Measurements from ENCODE around the gene ZDHHC14. TPM values are rescaled to one million over a fixed set of nuclear protein-coding genes. Genes with fewer than 3 reads are reported as not detected.

Gene ZDHHC14
- total RNA-seq, 2 donors from 2014 or later = 10.2 to 10.6 TPM

DNA sequence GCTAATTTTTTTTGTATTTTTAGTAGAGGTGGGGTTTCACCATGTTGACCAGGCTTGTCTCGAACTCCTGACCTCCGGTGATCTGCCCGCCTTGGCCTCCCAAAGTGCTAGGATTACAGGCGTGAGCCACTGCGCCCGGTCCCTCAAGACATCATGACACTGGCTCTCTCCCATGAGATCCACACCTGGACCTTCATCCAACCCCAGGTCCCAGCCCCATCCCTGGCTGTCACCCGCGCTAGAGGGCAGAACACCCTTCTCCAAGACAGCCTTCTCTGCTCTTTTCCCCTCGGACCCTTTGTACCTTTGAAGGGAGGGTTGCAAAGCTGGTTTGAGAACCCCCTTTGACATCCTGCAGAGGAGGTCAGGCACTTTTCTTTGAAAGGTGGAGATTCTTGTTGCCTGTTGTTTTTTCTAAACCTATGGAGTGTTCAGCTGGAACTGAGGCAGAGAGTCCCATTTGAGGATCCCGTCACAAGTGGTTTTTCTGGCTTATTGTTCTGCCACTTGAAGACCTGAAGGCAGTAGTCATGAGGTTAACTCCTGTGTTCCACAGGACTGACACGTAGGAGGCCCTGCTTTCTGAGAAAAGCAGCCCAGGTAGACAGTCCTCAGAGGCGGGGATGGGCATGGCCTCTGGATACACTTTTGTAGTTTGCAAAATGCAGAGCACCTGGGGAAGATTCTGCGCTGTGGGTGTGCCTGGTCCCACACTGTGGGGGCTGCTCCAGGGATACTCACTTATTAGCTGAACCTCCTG lies 270.9 kb downstream of the ZDHHC14 start:
- ATAC-seq = no peak
- H3K36me3 ChIP-seq (replicated peaks in 1 of 2; ENCODE audit: insufficient read depth in 1 of 2, low read depth in 2 of 2) = no peaks in the 10 kb centered on the region
- TF ChIP-seq POLR2A (IDR thresholded peaks at IDR 0.05) (no peak), CTCF (IDR thresholded peaks at IDR 0.05) (no peak)
- no peaks in the 10 kb centered on the region for H3K9me3 ChIP-seq
- H3K27ac ChIP-seq = no peak overlapping the region
- no peaks in the 10 kb centered on the region for H3K27me3 ChIP-seq
- no peak for DNase-seq
- H3K4me1 ChIP-seq = peaks cover 15% of the 10 kb centered on the region
- 83 to 86% methylated on average over 12 to 13 of the region's 13 CpGs for WGBS, 2 donors
- H3K4me3 ChIP-seq = no peak overlapping the region
- intact Hi-C loops (cut with DNase I) = no loop called here

GRCh38 chr6:157652601-157653363 lies 271.8 kb downstream of the ZDHHC14 start:
- no peak overlapping the region for H3K4me3 ChIP-seq
- intact Hi-C loops (cut with DNase I) = no loop called here
- no peaks in the 10 kb centered on the region for H3K27me3 ChIP-seq
- ATAC-seq (no peak), DNase-seq (peak; percentile 45 to 72 (median 52))
- 67 to 68% methylated on average over 18 of the region's 18 CpGs for WGBS, 2 donors
- H3K9me3 ChIP-seq = no peaks in the 10 kb centered on the region
- no peak overlapping the region for H3K27ac ChIP-seq
- TF ChIP-seq CTCF (IDR thresholded peaks at IDR 0.05) (no peak), POLR2A (IDR thresholded peaks at IDR 0.05) (no peak)
- H3K36me3 ChIP-seq (replicated peaks in 1 of 2; ENCODE audit: insufficient read depth in 1 of 2, low read depth in 2 of 2) = no peaks in the 10 kb centered on the region
- peaks cover 15% of the 10 kb centered on the region for H3K4me1 ChIP-seq

- H3K36me3 ChIP-seq (replicated peaks in 1 of 2; ENCODE audit: insufficient read depth in 1 of 2, low read depth in 2 of 2) = no peaks in the 10 kb centered on the region
- 90 to 96% methylated on average over 16 of the region's 16 CpGs for WGBS, 2 donors
- H3K9me3 ChIP-seq = no peaks in the 10 kb centered on the region
- intact Hi-C loops (cut with DNase I) = no loop called here
- no peaks in the 10 kb centered on the region for H3K27me3 ChIP-seq
- no peak for DNase-seq
- no peak for ATAC-seq
- H3K27ac ChIP-seq = no peak overlapping the region
- TF ChIP-seq POLR2A (IDR thresholded peaks at IDR 0.05) = no peak
- no peak for TF ChIP-seq CTCF (IDR thresholded peaks at IDR 0.05)
- no peak overlapping the region for H3K4me3 ChIP-seq
- peaks cover 15% of the 10 kb centered on the region for H3K4me1 ChIP-seq
Measured at GRCh38 chr6:157653521-157653920, 272.5 kb downstream of the ZDHHC14 start.

DNA sequence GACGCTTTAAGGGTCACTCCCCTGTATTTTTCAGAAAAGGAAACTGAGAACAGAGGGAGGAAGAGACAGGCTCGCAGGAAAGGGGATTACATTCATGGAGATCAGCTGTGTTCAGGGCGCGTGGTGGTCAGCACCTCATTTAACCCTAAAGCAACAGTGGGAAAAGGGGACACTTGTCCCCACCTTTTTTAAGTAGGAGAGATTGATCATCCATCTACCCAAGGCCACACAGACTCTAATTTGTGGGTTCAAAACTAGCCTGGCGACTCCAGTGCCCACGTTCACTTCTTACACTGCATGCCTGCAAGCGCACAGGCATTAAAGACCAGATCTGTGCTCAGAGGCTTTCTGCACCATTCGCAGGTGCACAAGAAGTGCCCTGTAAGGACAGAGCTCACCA lies 274.1 kb downstream of the ZDHHC14 start:
- Histone ChIP-seq H3K27ac (no peak overlapping the region), H3K4me1 (peaks cover 10% of the 10 kb centered on the region), H3K27me3 (no peaks in the 10 kb centered on the region), H3K4me3 (no peak overlapping the region), H3K9me3 (no peaks in the 10 kb centered on the region), H3K36me3 (replicated peaks in 1 of 2; ENCODE audit: insufficient read depth in 1 of 2, low read depth in 2 of 2) (no peaks in the 10 kb centered on the region)
- ATAC-seq (no peak), DNase-seq (no peak)
- WGBS, 2 donors = 86 to 90% methylated on average over 8 of the region's 8 CpGs
- no peak for TF ChIP-seq POLR2A (IDR thresholded peaks at IDR 0.05)
- no peak for TF ChIP-seq CTCF (IDR thresholded peaks at IDR 0.05)
- intact Hi-C loops (cut with DNase I) = no loop called here

Data from body of pancreas (tissue), 4 donors.